GM18870 (cell line): ENCODE results near the gene KDM4D.
"Not testable (repeated sequence)": the region's sequence is repeated elsewhere in the genome, so short reads cannot be mapped to it uniquely, and the experiment has no call there.

Experiments
- ATAC-seq: cut with Tn5 transposase; IDR thresholded peaks from one replicate; pipeline ENCODE4 v1.9.1; 2021; ENCODE audit warnings: moderate library complexity; ENCODE audit not compliant: unreplicated experiment

KDM4D gene

DNA sequence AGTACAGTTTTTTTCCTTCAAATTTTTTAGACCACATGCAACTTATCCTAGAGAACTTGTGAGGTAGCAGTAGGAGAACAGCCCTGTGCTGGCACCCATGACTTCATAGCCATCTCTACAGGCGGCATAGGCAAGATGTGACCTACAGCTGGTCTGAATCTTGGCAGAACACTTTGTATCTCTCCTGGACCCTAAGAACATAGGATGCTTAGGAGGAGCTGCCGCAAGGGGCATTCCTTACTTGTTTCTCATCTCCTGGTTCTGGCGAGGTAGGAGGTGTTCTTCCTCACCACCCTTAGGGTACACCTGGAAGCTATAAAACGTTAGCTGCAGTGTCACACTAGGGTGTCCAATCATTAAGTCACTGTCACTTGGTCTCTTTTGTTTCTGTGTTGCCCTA, 16.5 kb upstream of the KDM4D start:
- no peak for ATAC-seq

DNA sequence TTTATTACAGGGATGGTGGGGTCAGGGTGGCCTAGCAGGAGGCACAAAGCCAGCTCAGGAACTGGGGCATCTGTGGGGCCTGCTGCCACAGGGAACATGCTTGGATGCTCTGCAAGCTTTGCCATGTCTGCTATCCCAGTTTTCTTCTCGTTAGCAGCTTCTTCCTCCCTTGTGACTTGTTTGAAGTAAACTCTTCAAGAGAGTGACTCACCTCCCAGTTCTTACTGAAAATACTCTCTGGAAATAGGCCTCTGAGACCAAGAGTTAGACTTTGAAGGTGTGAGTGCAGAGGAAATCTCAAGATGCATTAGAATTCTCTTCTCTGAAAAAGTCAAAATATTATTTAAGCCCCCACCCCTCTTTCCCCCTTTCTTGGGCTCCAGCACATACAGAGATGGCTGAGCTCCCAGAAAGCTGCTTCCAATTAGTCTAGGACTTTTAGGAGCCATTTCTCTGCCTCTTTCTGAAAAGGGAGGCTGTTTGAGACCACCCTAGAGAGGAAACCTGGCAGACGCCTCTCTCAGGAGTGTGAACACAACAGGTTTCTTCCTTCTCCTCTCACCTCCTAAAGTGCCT, 15.3 kb upstream of the KDM4D start:
- ATAC-seq: no peak

GRCh38 chr11:94959179-94959578, 14.3 kb upstream of the KDM4D start:
- ATAC-seq: no peak

DNA sequence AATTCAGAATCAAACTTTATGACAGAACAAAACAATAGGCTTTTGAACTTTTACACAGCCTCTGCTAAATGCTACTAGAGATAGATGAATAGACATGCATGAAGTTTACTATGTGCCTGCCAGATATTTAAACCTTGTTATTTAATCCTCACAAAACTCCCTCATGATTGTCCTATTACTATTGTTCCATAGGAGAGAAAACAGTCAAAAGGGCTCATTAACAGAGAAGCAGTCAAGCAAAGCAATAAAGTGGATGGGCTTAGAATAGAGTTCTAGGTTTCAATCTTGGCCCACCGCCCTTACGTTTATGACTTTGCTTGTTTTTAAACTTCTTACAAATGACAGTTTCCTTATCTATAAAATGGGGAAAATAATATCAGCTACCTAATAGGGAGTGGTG, 13.0 kb upstream of the KDM4D start:
- no peak for ATAC-seq

DNA sequence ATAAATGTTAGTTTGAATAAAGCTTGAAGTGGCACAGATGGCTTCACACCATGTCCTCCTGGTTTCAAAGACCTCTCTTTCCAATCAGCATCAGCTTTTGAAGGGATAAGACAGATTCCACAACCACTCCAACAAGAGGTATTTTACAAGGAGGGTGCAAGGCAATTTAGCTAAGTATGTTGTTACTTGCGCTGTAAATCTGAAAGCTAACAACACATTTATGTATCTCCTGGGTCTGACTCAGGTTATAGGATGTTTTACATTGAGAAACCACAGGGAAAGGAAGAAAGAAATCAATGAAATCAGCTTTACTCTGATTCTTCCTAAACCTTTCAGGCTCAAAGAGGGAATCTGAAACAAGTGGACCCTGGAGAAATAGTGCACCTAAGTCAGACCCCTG, 12.3 kb upstream of the KDM4D start:
- ATAC-seq: no peak

- ATAC-seq: no peak
Measured at GRCh38 chr11:94964934-94965333, 8.6 kb upstream of the KDM4D start.

GRCh38 chr11:94968334-94968958, 5.1 kb upstream of the KDM4D start:
- ATAC-seq: no peak

DNA sequence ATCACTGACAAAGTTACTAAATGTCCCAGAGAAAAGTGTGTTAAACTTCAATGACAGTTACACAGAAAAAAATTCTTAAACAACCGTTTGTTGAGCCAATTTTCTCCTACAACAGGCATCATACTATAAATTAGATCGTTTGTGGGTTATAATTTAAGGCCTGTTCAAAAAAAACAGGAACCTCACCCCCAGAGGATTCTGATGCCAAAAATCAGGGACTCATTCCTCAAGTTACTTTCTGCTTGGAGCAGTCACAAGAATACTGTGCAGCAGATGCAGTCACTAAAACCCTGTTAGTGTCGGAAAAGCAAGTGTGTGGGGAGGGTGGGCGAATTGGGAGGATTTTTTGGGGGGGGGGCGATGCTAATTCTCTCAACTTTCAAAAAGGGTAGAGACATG, 810 bp upstream of the KDM4D start:
- no peak for ATAC-seq

GRCh38 chr11:94974178-94974577, 669 bp downstream of the KDM4D start:
- no peak for ATAC-seq

- no peak for ATAC-seq
Measured at GRCh38 chr11:94975599-94975998, 2.1 kb downstream of the KDM4D start.

DNA sequence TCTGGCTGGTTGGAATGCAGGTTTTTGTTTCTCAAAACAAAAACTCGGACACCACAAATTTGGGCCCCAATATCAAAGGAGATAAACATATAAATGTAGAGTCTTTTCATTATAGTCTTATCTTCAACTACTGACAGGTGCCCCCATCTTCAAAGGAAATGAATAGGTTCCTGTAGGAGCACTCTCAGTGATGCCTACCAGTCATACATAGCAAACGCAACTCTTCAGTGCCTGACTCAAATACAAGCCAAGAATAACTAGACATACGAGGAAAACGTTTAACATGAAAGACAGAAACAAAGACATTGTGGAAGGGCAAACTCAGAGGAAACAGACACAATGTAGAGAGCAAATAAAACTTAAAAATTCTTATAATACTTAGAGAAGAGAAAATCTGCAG, 13.9 kb downstream of the KDM4D start:
- ATAC-seq: no peak

DNA sequence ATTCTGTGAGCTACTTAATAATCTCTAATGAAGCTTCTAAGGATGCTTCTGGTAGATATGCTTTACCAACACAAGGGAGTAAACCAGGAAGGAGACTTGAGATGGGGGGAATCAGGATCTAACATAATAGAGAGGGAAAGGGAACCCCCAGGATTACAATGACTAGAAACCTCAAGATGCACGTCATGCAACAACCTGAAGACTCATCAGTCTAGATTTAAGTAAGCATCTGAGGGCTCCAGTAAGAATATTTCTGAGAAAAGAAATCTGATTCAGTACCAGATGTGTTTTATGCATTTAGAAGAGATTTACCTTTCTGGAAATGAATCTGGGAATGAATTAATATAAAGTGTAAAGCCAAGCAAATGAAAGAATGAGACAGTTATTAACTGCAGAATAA, 15.2 kb downstream of the KDM4D start:
- ATAC-seq: no peak

- no peak for ATAC-seq
Measured at GRCh38 chr11:94993400-94993943, 20.0 kb downstream of the KDM4D start.

GRCh38 chr11:94997437-94997836, 23.9 kb downstream of the KDM4D start:
- no peak for ATAC-seq

DNA sequence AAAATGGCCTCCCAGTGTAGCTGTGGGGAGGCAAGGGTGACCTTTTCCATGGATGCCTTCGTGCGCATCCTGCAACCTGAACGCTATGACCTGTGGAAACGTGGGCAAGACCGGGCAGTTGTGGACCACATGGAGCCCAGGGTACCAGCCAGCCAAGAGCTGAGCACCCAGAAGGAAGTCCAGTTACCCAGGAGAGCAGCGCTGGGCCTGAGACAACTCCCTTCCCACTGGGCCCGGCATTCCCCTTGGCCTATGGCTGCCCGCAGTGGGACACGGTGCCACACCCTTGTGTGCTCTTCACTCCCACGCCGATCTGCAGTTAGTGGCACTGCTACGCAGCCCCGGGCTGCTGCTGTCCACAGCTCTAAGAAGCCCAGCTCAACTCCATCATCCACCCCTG, 24.8 kb downstream of the KDM4D start:
- ATAC-seq: no peak

- ATAC-seq: no peak
Measured at GRCh38 chr11:95003716-95004115, 30.2 kb downstream of the KDM4D start.

- no peak for ATAC-seq
Measured at GRCh38 chr11:95005642-95006041, 32.1 kb downstream of the KDM4D start.

DNA sequence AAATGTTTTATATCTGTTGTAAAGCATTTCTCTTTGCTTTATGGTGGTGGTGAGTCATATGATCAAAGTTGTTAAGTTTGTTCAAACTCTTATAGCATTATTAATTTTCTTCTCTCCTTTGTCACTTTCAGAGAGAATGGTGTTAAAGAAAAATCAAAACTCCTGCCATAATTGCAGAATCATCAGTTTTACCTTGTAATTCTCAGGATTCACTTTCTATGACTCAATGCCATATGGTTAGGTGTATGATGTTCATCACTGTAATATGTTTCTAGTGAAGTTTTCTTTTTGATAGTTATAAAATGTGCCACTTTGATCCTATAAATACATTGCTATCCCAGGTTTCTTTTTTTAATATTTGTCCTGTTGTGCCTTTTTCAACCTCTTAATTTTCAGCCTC, 37.9 kb downstream of the KDM4D start:
- no peak for ATAC-seq

GRCh38 chr11:95014184-95014821, 40.8 kb downstream of the KDM4D start:
- ATAC-seq: no peak

DNA sequence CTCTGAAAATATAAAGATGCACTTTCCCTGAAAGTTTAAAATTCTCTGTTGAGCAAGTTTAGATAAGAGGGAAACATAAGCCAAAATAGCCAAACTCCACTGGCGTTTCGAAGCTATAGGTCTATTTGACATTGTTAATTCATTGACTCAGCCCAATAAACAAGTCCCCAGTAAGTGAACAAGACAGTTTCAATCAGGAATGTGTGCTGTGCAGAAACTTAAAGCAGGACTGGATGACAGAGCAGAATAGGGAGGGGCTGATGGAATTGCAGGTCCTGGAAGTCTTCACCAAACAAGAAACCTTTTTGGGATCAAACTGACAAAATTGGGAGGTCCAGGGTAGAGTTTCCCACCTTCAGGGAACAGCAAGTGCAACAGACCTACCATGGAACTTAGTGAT, 42.6 kb downstream of the KDM4D start:
- no peak for ATAC-seq

GRCh38 chr11:95021468-95021867, 48.0 kb downstream of the KDM4D start:
- not testable (repeated sequence) for ATAC-seq

- no peak for ATAC-seq
Measured at GRCh38 chr11:95024958-95025357, 51.4 kb downstream of the KDM4D start, which contains the start of gene KDM4E. Gene KDM4E, plus strand, starts transcription at chr11:95025258. Its CDS starts 300 bp downstream, at chr11:95025558.
